Measurements from ENCODE around the gene TMED6.
"Not testable (repeated sequence)": the region's sequence is repeated elsewhere in the genome, so short reads cannot be mapped to it uniquely, and the experiment has no call there.

Gene TMED6

GRCh38 chr16:69296771-69297170 lies 54.8 kb downstream of the TMED6 start:
- not testable (repeated sequence) for DNase-seq

DNA sequence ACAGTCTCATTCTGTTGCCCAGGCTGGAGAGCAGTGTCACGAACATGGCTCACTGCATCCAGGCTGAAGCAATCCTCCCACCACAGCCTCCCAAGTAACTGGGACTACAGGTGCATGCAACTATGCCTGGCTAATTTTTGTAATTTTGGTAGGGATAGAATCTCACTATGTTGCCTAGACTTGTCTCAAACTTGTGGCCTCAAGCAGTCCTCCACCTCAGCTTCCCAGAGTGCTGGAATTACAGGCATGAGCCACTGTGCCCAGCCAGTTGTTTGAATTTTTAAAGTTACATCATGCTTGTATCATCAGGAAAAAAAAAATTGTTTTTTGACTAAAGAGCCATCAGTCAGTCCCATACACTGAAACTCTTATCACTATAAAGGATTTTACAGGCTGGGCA lies 57.5 kb downstream of the TMED6 start:
- no peak for DNase-seq

- DNase-seq = no peak
Measured at GRCh38 chr16:69293401-69293800, 58.2 kb downstream of the TMED6 start.
